Epithelial cell of esophagus (primary cell): ENCODE measurements around the gene ZRANB2.

Experiments used
- DNase-seq: peaks from one replicate; pipeline ENCODE4 v3.0.0; 2010; ENCODE audit warnings: low read depth
- H3K4me3 ChIP-seq: 2 replicates; pipeline ENCODE4 v1.5.1; 2011; ENCODE audit warnings: mild to moderate bottlenecking, low read length, control low read depth
- CTCF ChIP-seq: IDR thresholded peaks from 2 replicates; pipeline ENCODE4 v1.5.1; 2011; ENCODE audit warnings: low read depth, mild to moderate bottlenecking, low read length, control low read depth, inconsistent platforms; ENCODE audit not compliant: insufficient read depth; ENCODE audit errors: missing control alignments

Gene ZRANB2

DNA sequence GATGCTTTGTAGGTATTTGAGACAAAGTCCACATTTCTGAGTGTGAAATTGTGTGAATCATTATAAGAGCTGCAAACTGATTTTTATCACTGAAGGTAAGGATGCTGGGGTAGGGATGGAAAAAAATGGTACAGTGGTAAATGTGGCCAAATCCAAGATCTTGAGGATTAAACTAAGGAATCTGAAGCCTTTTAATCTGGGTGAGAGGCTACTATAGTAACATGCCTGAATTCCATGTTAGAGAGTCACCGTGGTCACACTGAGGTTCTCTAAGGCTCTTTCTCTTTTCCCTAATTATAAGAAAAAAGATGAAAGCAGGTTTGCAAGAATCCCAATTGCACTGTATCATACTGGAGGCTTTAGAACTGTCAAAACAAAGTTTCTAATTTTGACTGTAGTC, 50.8 kb downstream of the ZRANB2 start:
- TF ChIP-seq CTCF = no peak
- H3K4me3 ChIP-seq = no peak overlapping the region
- no peak for DNase-seq

- no peak for DNase-seq
- no peak for TF ChIP-seq CTCF
- no peak overlapping the region for H3K4me3 ChIP-seq
Measured at GRCh38 chr1:71028981-71029380, 51.9 kb downstream of the ZRANB2 start.

- no peak overlapping the region for H3K4me3 ChIP-seq
- no peak for TF ChIP-seq CTCF
- DNase-seq = no peak
Measured at GRCh38 chr1:71027991-71028390, 52.8 kb downstream of the ZRANB2 start.

GRCh38 chr1:71026093-71026492, 54.7 kb downstream of the ZRANB2 start:
- DNase-seq = no peak
- no peak overlapping the region for H3K4me3 ChIP-seq
- TF ChIP-seq CTCF = no peak

GRCh38 chr1:71023515-71023914, 57.3 kb downstream of the ZRANB2 start:
- no peak overlapping the region for H3K4me3 ChIP-seq
- TF ChIP-seq CTCF = no peak
- no peak for DNase-seq

- TF ChIP-seq CTCF = no peak
- H3K4me3 ChIP-seq = no peak overlapping the region
- DNase-seq = no peak
Measured at GRCh38 chr1:71019233-71019969, 61.4 kb downstream of the ZRANB2 start.

DNA sequence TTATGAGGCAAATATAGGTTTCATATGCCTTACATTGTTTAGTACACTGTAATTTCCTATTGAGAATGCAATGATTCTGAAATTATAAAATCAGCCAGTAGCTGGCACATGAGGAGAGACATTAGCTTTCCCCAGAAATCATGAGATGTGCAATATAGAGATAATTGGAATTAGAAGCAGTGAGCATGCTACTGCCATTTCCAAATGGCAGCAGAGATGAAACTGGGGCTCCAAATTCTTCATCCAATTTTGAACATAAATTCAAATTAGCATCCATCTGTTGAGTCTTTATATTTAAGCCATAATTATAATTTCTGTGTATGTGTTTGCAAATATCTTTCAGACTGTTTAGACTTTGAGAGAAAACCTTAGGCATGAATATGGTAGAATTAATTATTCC, 62.0 kb downstream of the ZRANB2 start:
- DNase-seq = no peak
- no peak overlapping the region for H3K4me3 ChIP-seq
- TF ChIP-seq CTCF = no peak
